ENCODE data around the gene SCLT1.

DNA sequence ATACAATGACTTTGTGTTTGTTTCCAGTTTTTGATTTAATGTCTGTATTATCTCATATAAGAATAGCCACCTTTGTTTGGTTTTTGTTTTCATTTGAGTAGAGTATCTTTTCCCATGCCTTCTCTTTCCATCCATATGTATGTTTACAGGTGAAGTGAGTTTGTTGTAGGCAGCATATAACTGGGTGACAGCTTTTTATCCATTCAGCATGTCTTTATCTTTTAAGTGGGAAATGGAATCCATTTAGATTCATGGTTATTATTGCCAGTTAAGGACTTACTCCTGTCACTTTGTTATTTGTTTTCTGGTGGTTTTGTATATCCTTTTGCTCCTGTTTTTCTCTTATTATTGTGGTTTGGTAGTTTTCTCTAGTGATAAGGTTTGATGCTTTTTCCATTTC lies 34.3 kb downstream of the SCLT1 start:
- TF ChIP-seq, protein P1, sequence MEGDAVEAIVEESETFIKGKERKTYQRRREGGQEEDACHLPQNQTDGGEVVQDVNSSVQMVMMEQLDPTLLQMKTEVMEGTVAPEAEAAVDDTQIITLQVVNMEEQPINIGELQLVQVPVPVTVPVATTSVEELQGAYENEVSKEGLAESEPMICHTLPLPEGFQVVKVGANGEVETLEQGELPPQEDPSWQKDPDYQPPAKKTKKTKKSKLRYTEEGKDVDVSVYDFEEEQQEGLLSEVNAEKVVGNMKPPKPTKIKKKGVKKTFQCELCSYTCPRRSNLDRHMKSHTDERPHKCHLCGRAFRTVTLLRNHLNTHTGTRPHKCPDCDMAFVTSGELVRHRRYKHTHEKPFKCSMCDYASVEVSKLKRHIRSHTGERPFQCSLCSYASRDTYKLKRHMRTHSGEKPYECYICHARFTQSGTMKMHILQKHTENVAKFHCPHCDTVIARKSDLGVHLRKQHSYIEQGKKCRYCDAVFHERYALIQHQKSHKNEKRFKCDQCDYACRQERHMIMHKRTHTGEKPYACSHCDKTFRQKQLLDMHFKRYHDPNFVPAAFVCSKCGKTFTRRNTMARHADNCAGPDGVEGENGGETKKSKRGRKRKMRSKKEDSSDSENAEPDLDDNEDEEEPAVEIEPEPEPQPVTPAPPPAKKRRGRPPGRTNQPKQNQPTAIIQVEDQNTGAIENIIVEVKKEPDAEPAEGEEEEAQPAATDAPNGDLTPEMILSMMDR (IDR thresholded peaks at IDR 0.05; ENCODE audit: low read depth, low read length) = no peak
- no peak for TF ChIP-seq EZH2phosphoT487 (IDR thresholded peaks at IDR 0.05; ENCODE audit: low read depth)

Data from OCI-LY3 (cell line).